Calu3 (cell line): ENCODE data around the gene TXNRD1. TPM values are rescaled to one million over a fixed set of nuclear protein-coding genes. Genes with fewer than 3 reads are reported as not detected.

Source experiments
- BruUV-seq: library from RNA; stranded (reverse); fragments of 400-500 nt; replicated peaks from 2 replicates; lab custom pipeline; 2021; lab: Mats Ljungman, UMichigan
- CTCF ChIA-PET: fragments of 300-600 bp; sonication (Branson Sonifier 250); formaldehyde crosslinking; loops from one replicate; lab custom pipeline; 2022; ENCODE audit warnings: antibody characterized with exemption; lab: Charles Lee
- DNase-seq: peaks from one replicate; pipeline ENCODE4 v3.0.0; 2022
- H3K27ac Mint-ChIP-seq: one replicate; pipeline ENCODE4 v1.8.0; 2022; ENCODE audit warnings: mixed read lengths; ENCODE audit not compliant: unreplicated experiment
- H3K27me3 Mint-ChIP-seq: one replicate; pipeline ENCODE4 v1.8.0; 2022; ENCODE audit warnings: mixed read lengths; ENCODE audit not compliant: unreplicated experiment
- H3K36me3 Mint-ChIP-seq: one replicate; pipeline ENCODE4 v1.8.0; 2022; ENCODE audit warnings: mild to moderate bottlenecking, moderate library complexity, mixed read lengths; ENCODE audit not compliant: insufficient read depth, unreplicated experiment
- H3K4me1 Mint-ChIP-seq: one replicate; pipeline ENCODE4 v1.8.0; 2022; ENCODE audit warnings: mild to moderate bottlenecking, low read depth, mixed read lengths; ENCODE audit not compliant: unreplicated experiment
- H3K4me3 Mint-ChIP-seq: one replicate; pipeline ENCODE4 v1.8.0; 2022; ENCODE audit warnings: mild to moderate bottlenecking, low read depth, moderate library complexity, mixed read lengths; ENCODE audit not compliant: unreplicated experiment
- H3K9me3 Mint-ChIP-seq: one replicate; pipeline ENCODE4 v1.8.0; 2022; ENCODE audit warnings: low read depth, mixed read lengths; ENCODE audit not compliant: unreplicated experiment
- CTCF ChIP-seq: fragments of 200-600 bp; IDR thresholded peaks from one replicate; pipeline ENCODE4 v1.8.0; 2022; ENCODE audit warnings: antibody characterized with exemption; ENCODE audit not compliant: unreplicated experiment
- intact Hi-C: fragments of 100-400 bp; cut with micrococcal nuclease; formaldehyde crosslinking; loops from one replicate; pipeline ENCODE4 v1.10.0; 2022; ENCODE audit not compliant: unreplicated experiment
- total RNA-seq: library from RNA; stranded (reverse); gene quantifications from 2 replicates; pipeline ENCODE4 v1.2.3, GENCODE V29; 2022

Gene TXNRD1
- total RNA-seq, 1 experiment from 2014 or later = 262 TPM

- Mint-ChIP-seq H3K4me3 (no peak overlapping the region), H3K27ac (no peak overlapping the region), H3K4me1 (peaks cover 49% of the 10 kb centered on the region), H3K9me3 (no peaks in the 10 kb centered on the region), H3K36me3 (peaks cover 15% of the 10 kb centered on the region), H3K27me3 (no peaks in the 10 kb centered on the region)
- no peak for TF ChIP-seq CTCF
- intact Hi-C loops = no loop called here
- no peak for DNase-seq
- BruUV-seq = no TSS peak
- CTCF ChIA-PET = no interaction called here
Measured at GRCh38 chr12:104223712-104224111, 8.1 kb downstream of the TXNRD1 start.

GRCh38 chr12:104226672-104227071 lies 11.1 kb downstream of the TXNRD1 start:
- Mint-ChIP-seq H3K4me3 (no peak overlapping the region), H3K4me1 (peaks cover 21% of the 10 kb centered on the region), H3K36me3 (no peaks in the 10 kb centered on the region), H3K9me3 (peaks cover 3% of the 10 kb centered on the region), H3K27me3 (no peaks in the 10 kb centered on the region), H3K27ac (no peak overlapping the region)
- intact Hi-C loops = no loop called here
- DNase-seq = no peak
- no TSS peak for BruUV-seq
- CTCF ChIA-PET = no interaction called here
- no peak for TF ChIP-seq CTCF

GRCh38 chr12:104230304-104231095 lies 14.9 kb downstream of the TXNRD1 start:
- Mint-ChIP-seq H3K36me3 (no peaks in the 10 kb centered on the region), H3K27ac (no peak overlapping the region), H3K9me3 (peaks cover 12% of the 10 kb centered on the region), H3K4me1 (no peaks in the 10 kb centered on the region), H3K27me3 (no peaks in the 10 kb centered on the region), H3K4me3 (no peak overlapping the region)
- no TSS peak for BruUV-seq
- no peak for DNase-seq
- TF ChIP-seq CTCF = no peak
- CTCF ChIA-PET = no interaction called here
- intact Hi-C loops = no loop called here

GRCh38 chr12:104232609-104233280 lies 17.2 kb downstream of the TXNRD1 start:
- CTCF ChIA-PET = no interaction called here
- intact Hi-C loops = no loop called here

More at GRCh38 chr12:104232609-104233280, 17.2 kb downstream of the TXNRD1 start:
- Mint-ChIP-seq H3K27me3 (no peaks in the 10 kb centered on the region), H3K9me3 (peaks cover 12% of the 10 kb centered on the region), H3K36me3 (no peaks in the 10 kb centered on the region), H3K4me3 (no peak overlapping the region), H3K4me1 (no peaks in the 10 kb centered on the region), H3K27ac (no peak overlapping the region)
- TF ChIP-seq CTCF = no peak
- BruUV-seq = no TSS peak
- DNase-seq = no peak
